Karpas-422 (cell line): Measurements from ENCODE around the gene NOL12. TPM values are rescaled to one million over a fixed set of nuclear protein-coding genes. Genes with fewer than 3 reads are reported as not detected.

Source experiments
- DNase-seq: peaks from one replicate; pipeline ENCODE4 v3.0.0-alpha.2; 2015
- H2AFZ ChIP-seq: fragments of 200-600 bp; sonication (generic); 2 replicates; pipeline ENCODE4 v1.6.1; 2014; ENCODE audit warnings: antibody characterized with exemption, low read length, mixed read lengths
- H3K27ac ChIP-seq: fragments of 200-600 bp; sonication (generic); 2 replicates; pipeline ENCODE4 v1.5.1; 2014; ENCODE audit warnings: mild to moderate bottlenecking, low read length, moderate library complexity
- H3K27me3 ChIP-seq: fragments of 200-600 bp; sonication (generic); 2 replicates; pipeline ENCODE4 v1.6.1; 2014; ENCODE audit warnings: low read length, mixed read lengths
- H3K36me3 ChIP-seq: fragments of 200-600 bp; sonication (generic); 2 replicates; pipeline ENCODE4 v1.6.1; 2014; ENCODE audit warnings: low read length, mixed read lengths; ENCODE audit not compliant: insufficient read depth
- H3K4me1 ChIP-seq: fragments of 200-600 bp; sonication (generic); 2 replicates; pipeline ENCODE4 v1.6.1; 2014; ENCODE audit warnings: mild to moderate bottlenecking, low read length, mixed read lengths
- H3K4me2 ChIP-seq: fragments of 200-600 bp; sonication (generic); 2 replicates; pipeline ENCODE4 v1.6.1; 2014; ENCODE audit warnings: low read length, low read depth, mild to moderate bottlenecking; ENCODE audit not compliant: poor library complexity, severe bottlenecking
- H3K4me3 ChIP-seq: fragments of 200-600 bp; sonication (generic); 2 replicates; pipeline ENCODE4 v1.5.1; 2014; ENCODE audit warnings: mild to moderate bottlenecking, antibody characterized with exemption, low read length, mixed read lengths
- H3K79me2 ChIP-seq: fragments of 200-600 bp; sonication (generic); 2 replicates; pipeline ENCODE4 v1.6.1; 2014; ENCODE audit warnings: mild to moderate bottlenecking, low read length, mixed read lengths
- H3K9ac ChIP-seq: fragments of 200-600 bp; sonication (generic); 2 replicates; pipeline ENCODE4 v1.6.0; 2014; ENCODE audit warnings: low read length
- H3K9me2 ChIP-seq: fragments of 200-600 bp; sonication (generic), shearing (Covaris generic); replicated peaks from 2 replicates; pipeline ENCODE4 v1.6.0; 2014; ENCODE audit warnings: mild to moderate bottlenecking, low read length, moderate library complexity; ENCODE audit not compliant: insufficient read depth
- H3K9me3 ChIP-seq: fragments of 300-700, 200-600 bp; sonication (generic); 2 replicates; pipeline ENCODE4 v1.6.1; 2014; ENCODE audit warnings: low read length, mixed read lengths
- H4K20me1 ChIP-seq: fragments of 200-600 bp; sonication (generic); 2 replicates; pipeline ENCODE4 v1.6.1; 2014; ENCODE audit warnings: mild to moderate bottlenecking, antibody characterized with exemption, low read length, low read depth; ENCODE audit not compliant: insufficient read depth
- total RNA-seq: library from RNA; depleted of rRNA; stranded (reverse); fragments of >200 nt; shearing (Covaris generic); gene quantifications from 2 replicates; pipeline ENCODE4 v1.2.3, GENCODE V29; 2014; ENCODE audit warnings: low replicate concordance

The NOL12 gene
- total RNA-seq, 1 experiment from 2014 or later: 12.3 TPM

GRCh38 chr22:37663521-37664140 is 22.5 kb upstream of the NOL12 start:
- H3K36me3 ChIP-seq: peaks cover 3% of the 10 kb centered on the region
- H3K79me2 ChIP-seq: peaks cover 78% of the 10 kb centered on the region
- H3K27ac ChIP-seq: no peak overlapping the region

GRCh38 chr22:37664249-37665101 is 21.7 kb upstream of the NOL12 start:
- Histone ChIP-seq H3K27ac (no peak overlapping the region), H3K4me2 (no peak overlapping the region), H3K4me3 (no peak overlapping the region), H3K4me1 (peaks cover 39% of the 10 kb centered on the region), H3K9ac (no peak overlapping the region), H4K20me1 (peaks cover 60% of the 10 kb centered on the region), H3K36me3 (peaks cover 3% of the 10 kb centered on the region), H2AFZ (no peak overlapping the region), H3K9me3 (no peaks in the 10 kb centered on the region), H3K27me3 (no peaks in the 10 kb centered on the region), H3K9me2 (no peaks in the 10 kb centered on the region), H3K79me2 (peaks cover 73% of the 10 kb centered on the region)
- no peak for DNase-seq

More at GRCh38 chr22:37663521-37664140, 22.5 kb upstream of the NOL12 start:
- Histone ChIP-seq H3K4me3 (no peak overlapping the region), H4K20me1 (peaks cover 64% of the 10 kb centered on the region), H3K27me3 (no peaks in the 10 kb centered on the region), H3K4me1 (peaks cover 40% of the 10 kb centered on the region), H3K9me3 (no peaks in the 10 kb centered on the region), H3K4me2 (no peak overlapping the region), H2AFZ (no peak overlapping the region), H3K9me2 (no peaks in the 10 kb centered on the region), H3K9ac (no peak overlapping the region)
- DNase-seq: no peak

- Histone ChIP-seq H3K79me2 (peaks cover 63% of the 10 kb centered on the region), H3K4me1 (peaks cover 29% of the 10 kb centered on the region), H3K9ac (no peak overlapping the region), H3K27ac (no peak overlapping the region), H3K27me3 (no peaks in the 10 kb centered on the region), H4K20me1 (peaks cover 50% of the 10 kb centered on the region), H2AFZ (no peak overlapping the region), H3K4me3 (no peak overlapping the region), H3K9me2 (no peaks in the 10 kb centered on the region), H3K9me3 (no peaks in the 10 kb centered on the region), H3K4me2 (no peak overlapping the region), H3K36me3 (peaks cover 3% of the 10 kb centered on the region)
- no peak for DNase-seq
These were observed 20.7 kb upstream of the NOL12 start for GRCh38 chr22:37665487-37665886.

- H3K9ac ChIP-seq: no peak overlapping the region
- peaks cover 28% of the 10 kb centered on the region for H3K79me2 ChIP-seq
- H3K4me1 ChIP-seq: peaks cover 17% of the 10 kb centered on the region
- no peaks in the 10 kb centered on the region for H3K27me3 ChIP-seq
- H3K4me3 ChIP-seq: no peak overlapping the region
- H3K36me3 ChIP-seq: no peaks in the 10 kb centered on the region; the same call in none of the 2 replicates
- H3K27ac ChIP-seq: no peak overlapping the region
- peaks cover 20% of the 10 kb centered on the region; the same call in 1 of the 2 replicates for H4K20me1 ChIP-seq
- H3K4me2 ChIP-seq: no peak overlapping the region
- no peak overlapping the region for H2AFZ ChIP-seq
- no peaks in the 10 kb centered on the region for H3K9me2 ChIP-seq
- DNase-seq: no peak
- H3K9me3 ChIP-seq: no peaks in the 10 kb centered on the region
These were observed 16.6 kb upstream of the NOL12 start for GRCh38 chr22:37669586-37669985.

GRCh38 chr22:37672206-37672919 is 13.8 kb upstream of the NOL12 start:
- no peak overlapping the region for H3K4me3 ChIP-seq
- H3K79me2 ChIP-seq: peaks cover 6% of the 10 kb centered on the region; the same call in 1 of the 2 replicates
- no peaks in the 10 kb centered on the region for H4K20me1 ChIP-seq
- no peak overlapping the region for H3K4me2 ChIP-seq
- H3K9me2 ChIP-seq: no peaks in the 10 kb centered on the region
- H3K27ac ChIP-seq: no peak overlapping the region
- DNase-seq: no peak
- peaks cover 38% of the 10 kb centered on the region for H3K4me1 ChIP-seq
- H3K36me3 ChIP-seq: no peaks in the 10 kb centered on the region
- no peak overlapping the region for H2AFZ ChIP-seq
- H3K27me3 ChIP-seq: no peaks in the 10 kb centered on the region
- H3K9ac ChIP-seq: no peak overlapping the region
- no peaks in the 10 kb centered on the region for H3K9me3 ChIP-seq

GRCh38 chr22:37672920-37673455 is 13.2 kb upstream of the NOL12 start:
- H2AFZ ChIP-seq: no peak overlapping the region
- no peaks in the 10 kb centered on the region for H3K79me2 ChIP-seq
- H3K9ac ChIP-seq: no peak overlapping the region
- no peaks in the 10 kb centered on the region for H3K36me3 ChIP-seq
- H3K4me1 ChIP-seq: peaks cover 34% of the 10 kb centered on the region
- DNase-seq: no peak
- H3K9me2 ChIP-seq: no peaks in the 10 kb centered on the region
- no peaks in the 10 kb centered on the region for H3K9me3 ChIP-seq
- no peak overlapping the region for H3K27ac ChIP-seq
- no peaks in the 10 kb centered on the region for H3K27me3 ChIP-seq
- no peak overlapping the region for H3K4me3 ChIP-seq
- H4K20me1 ChIP-seq: no peaks in the 10 kb centered on the region
- H3K4me2 ChIP-seq: no peak overlapping the region

GRCh38 chr22:37674248-37674647 is 11.9 kb upstream of the NOL12 start:
- no peak overlapping the region for H3K4me2 ChIP-seq
- no peaks in the 10 kb centered on the region for H3K9me3 ChIP-seq
- H3K27me3 ChIP-seq: no peaks in the 10 kb centered on the region
- H3K9ac ChIP-seq: no peak overlapping the region
- no peak overlapping the region for H3K4me3 ChIP-seq
- no peaks in the 10 kb centered on the region for H3K36me3 ChIP-seq
- DNase-seq: no peak
- no peaks in the 10 kb centered on the region for H4K20me1 ChIP-seq
- no peaks in the 10 kb centered on the region for H3K79me2 ChIP-seq
- no peak overlapping the region for H2AFZ ChIP-seq
- H3K9me2 ChIP-seq: no peaks in the 10 kb centered on the region
- H3K27ac ChIP-seq: no peak overlapping the region
- peaks cover 34% of the 10 kb centered on the region for H3K4me1 ChIP-seq
